ENCODE results near the gene NME7. TPM values are rescaled to one million over a fixed set of nuclear protein-coding genes. Genes with fewer than 3 reads are reported as not detected.

NME7 gene
- total RNA-seq, 1 donor from 2014 or later: 15.0 TPM

DNA sequence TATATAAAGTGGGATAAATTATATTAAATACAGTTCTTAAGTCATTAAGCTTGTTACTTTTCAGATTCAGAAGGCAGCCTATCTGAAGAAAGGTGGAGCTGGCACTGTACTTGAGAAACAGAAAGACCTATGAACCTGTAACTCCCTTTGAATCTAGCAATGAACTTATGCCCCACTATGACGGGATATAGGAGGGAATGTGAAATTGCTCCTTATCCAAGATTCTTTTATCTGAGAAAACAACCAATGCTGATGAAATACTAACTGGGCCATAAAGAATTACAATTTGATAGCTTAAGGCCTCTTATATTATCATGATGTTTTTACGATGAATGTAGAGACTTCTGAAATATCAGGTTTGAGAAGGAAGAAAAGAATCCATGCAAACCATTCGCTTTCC lies 211.0 kb downstream of the NME7 start:
- no peak for DNase-seq (ENCODE audit: low read depth in 2 of 2)

DNA sequence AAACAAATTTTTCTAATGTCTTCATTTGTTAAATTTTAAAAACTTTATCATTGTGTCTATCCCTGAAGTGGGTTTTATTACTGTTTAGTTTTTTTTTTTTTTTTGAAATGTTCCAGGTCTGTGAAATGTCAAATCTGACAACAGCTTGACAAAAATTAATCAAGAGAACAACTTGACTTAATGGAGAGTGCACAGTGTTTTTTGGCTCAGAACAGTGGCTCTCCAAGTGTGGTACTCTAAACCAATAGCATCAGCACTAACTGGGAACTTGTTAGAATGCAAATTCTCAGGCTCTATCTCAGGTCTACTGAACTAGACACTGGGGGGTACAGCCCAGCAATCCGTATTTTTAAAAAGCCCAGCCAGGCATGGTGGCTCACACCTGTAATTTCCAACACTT lies 211.9 kb downstream of the NME7 start:
- no peak for DNase-seq (ENCODE audit: low read depth in 2 of 2)

DNA sequence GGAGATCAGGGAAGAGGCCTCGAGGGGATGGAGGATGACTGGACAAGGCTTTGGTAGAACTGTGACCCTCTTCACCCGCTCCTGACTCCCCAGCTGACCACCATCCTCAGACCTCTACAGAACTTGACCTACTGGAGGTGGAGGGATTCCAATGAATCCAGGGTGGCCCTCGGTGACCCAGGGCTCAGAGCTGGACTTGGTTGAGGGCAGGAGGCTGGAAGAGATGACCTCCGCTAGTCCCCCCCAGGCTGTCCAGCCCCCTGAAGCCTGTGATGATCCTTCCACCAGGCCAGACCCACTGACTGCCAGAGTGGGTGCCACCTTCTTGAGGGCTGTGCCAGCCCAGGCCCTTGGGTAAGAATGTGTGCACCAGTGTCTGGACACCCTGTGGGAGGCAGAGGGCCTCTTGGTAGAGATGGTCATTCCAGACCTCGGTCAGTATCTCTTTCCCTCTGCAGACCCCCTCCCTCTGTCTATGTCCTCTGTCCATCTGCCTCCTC lies 216.2 kb downstream of the NME7 start:
- DNase-seq (ENCODE audit: low read depth in 2 of 2): no peak

DNA sequence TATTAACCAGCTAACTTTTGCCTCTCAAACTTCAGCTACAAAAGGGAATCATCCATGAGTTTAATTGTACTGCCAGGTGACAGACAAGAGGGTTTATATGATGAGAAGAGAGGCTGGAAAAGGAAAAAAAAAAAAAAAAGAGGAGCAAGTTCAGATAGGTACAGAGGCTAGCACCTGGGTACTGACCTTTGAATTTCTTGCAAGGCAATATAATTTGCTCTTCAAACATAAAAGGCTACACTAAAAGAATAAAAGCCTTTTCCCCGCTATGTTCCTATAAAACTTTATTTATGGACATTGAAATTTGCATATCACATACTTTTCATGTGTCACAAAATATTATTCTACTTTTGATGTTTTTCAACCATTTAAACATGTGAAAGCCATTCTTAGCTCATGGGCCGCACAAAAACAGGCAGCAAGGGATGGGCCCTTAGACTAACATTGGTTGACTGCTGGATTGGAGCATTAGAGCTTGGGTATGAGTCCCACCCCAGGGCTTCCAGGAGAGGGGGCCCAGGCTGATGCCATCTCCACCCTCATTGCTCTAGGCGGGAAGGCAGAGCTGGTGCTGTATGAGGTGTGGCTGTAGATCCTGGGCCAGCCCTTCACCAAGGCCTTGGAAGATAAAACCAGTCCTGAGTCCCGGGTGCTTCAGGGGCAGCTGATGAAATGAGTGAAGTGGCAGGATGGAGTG lies 216.8 kb downstream of the NME7 start:
- DNase-seq (ENCODE audit: low read depth in 2 of 2): no peak

DNA sequence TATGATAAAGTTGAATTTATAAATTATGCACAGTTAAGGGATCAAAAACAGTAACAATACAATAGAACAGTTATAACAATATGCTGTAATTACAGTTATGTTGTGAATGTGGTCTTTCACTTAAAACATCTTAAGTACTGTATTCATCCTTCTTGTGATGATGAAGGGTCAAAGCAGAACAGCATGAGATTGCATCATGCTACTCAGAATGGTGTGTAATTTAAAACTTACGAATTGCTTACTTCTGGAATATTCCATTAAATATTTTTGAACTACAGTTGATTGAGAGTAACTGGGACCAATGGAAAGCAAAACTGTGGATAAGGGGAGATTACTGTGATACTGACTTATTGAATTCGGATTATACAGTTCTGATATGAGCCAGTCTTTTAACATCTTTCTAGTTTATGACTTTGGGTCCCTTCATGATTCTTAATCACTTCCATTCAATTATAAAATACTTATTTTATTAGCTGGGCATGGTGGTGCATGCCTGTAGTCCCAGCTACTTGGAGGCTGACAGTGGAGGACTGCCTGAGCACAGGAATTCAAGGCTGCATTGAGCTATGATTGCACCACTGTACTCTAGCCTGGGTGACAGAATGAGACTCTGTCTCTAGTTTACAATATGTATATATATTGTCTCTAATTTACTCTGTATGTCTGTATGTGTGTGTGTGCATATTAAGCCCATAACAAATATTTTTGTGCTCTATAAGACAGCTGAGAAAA lies 217.9 kb downstream of the NME7 start:
- DNase-seq (ENCODE audit: low read depth in 2 of 2): no peak

DNA sequence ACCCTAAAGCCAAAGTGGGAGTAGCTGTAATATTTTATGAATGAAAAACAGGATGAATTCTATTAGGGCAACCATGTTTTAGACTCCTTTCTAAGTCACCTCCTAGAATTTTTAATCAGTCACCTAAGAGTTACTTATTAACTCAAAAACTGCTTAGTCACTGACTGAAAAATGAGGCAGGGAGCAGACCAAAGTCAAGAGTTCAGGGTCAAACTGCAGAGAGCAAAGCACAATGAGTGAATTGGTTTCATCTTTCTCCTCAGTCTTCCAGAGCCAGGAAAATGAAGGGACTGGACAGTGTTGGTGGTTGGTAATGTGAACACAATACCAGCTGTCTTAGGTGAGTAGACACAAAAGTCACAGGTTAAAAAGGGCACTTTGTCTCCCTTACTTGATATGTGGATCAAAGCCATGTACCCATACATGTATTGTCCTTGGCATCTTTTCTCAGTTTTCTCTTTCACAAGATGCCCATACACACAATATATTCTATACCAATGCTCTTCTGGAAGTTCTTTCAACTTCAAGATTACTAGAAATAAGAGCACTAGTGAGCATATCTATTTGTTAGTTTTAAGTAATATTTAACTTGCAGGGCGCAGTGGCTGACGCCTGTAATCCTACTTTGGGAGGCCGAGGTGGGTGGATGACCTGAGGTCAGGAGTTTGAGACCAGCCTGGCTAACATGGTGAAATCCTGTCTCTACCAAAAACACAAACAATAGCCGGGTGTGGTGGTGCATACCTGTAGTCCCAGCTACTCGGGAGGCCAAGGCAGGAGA lies 218.9 kb downstream of the NME7 start:
- no peak for DNase-seq (ENCODE audit: low read depth in 2 of 2)

DNA sequence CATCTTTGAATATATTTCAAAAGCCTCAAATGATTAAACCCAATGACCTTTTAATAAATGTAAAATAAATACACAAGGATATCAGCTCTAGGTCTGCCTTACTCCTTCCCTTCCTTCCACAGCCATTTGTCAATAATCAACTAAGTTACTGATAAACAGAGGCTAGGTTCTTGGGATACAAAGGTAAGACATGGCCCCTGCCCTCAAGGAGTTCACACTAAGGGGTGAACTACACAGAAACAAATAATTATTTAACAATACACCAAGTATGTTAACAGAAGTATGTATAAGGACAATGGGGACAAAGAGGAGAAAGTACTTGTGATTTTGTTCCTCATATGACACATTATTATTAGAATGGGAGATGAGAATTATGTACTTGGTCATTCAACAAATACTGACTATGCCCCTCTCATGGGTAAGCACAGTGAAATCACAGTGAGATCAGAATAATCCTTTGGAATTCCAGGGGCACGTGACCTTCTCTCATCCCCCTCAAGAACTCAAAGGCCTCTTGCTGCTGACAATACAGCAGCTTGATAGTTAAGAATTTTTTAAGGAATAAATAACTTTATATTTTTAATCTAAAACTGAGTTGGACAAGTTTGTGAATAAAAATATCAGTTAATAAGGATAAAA lies 220.9 kb downstream of the NME7 start:
- DNase-seq (ENCODE audit: low read depth in 2 of 2): no peak

DNA sequence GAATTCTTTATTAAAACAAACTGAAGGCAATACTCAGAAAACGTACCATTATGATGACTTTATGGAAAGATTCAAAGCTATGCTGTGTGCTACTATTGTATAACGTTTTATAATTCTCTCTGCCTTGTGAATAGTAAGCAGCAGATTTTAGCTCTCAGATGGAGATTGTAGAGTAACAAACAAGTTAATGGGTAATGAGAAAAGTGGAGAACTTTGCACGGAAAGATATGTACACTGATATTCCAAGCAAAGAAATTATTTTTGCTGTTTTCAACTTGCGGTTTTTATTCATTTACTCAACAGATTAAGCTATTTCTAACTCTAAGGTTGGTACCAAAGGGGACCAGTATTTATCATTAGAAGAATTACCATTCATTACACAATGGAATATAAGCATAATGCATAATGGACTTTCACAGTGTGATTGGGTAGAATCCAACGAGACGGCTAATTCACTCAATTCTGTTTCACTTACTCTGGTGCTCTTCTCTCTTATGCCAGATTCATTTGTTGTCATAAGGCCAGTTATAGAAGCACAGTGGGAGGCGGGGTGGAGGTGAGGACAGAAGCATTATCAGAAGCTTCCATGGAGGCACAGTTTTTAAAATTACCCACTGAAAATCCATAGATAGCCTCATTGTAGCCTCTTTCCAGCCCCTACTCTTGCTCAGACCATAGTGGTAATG lies 222.5 kb downstream of the NME7 start:
- no peak for DNase-seq (ENCODE audit: low read depth in 2 of 2)

DNA sequence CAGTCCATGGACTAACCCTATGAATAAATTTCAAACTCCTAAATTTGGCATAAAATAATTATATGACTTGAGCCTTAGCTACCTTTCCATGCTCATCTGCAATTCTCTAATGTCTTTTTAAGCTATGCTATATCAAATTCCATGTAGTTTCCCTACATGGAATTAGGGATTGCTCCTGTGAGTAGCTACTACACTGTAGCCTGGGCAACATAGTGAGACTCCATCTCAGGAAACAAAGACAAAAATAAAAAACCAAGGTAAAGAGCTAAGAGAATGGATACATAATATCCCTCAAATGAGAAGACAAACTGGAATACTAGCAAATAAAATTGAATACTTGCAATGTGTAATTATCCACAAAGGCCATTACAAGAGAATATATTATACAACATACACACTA lies 223.6 kb downstream of the NME7 start:
- no peak for DNase-seq (ENCODE audit: low read depth in 2 of 2)

DNA sequence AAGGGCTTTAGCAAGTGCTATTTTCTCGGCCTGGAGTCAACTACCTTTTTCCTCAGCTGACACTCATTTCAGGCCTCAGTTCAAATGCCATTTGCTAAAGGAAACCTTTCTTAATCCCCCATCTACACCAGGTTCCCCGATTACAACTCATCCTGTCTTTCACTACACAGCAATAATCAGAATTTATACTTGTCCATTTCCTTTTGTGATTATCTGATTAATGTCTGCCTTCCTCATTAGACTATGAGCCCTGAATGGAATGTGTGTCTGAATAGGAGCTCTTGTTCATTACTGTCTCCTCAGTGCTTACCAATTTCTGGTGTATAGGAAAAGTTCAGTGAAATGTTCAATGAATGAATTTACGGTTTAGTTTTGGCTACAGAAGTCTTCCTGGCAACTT lies 224.3 kb downstream of the NME7 start:
- DNase-seq (ENCODE audit: low read depth in 2 of 2): no peak

DNA sequence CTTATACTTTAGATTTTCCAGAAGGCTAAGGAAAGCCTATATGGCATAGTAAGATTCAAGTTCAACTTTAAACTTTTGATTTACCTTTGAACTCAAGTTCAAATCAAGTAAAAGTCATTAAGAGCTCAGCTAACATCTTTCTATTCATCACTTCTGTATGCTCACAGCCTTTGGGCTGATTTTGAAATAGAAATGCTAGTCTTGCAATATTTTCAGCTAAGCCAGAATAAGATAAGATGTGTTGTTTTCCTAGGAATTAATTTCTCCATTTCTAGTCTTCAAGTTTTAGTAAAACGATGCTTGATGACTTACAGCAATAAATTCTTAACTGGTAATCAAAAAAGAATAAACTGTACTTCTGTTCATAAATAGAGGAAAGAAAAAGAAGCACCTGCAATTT lies 225.5 kb downstream of the NME7 start:
- no peak for DNase-seq (ENCODE audit: low read depth in 2 of 2)

DNA sequence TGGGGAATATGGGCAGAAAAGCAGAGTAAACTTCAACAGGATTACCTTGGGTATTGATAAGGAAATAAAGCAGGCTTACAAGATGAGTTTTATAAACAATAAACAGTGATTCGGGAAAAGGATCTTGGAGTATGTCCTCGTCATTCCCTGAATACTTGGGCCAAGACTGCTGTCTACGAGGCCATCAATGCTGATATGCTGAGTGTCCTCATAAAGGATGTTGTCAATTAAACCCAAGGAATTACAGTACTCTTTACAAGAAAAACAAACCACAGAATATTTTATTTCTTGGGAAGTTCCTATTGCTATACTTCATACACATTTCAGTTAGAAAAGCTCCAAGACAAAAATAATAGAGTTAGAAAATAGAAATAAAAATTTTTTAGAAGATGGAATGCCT lies 226.2 kb downstream of the NME7 start:
- DNase-seq (ENCODE audit: low read depth in 2 of 2): no peak

DNA sequence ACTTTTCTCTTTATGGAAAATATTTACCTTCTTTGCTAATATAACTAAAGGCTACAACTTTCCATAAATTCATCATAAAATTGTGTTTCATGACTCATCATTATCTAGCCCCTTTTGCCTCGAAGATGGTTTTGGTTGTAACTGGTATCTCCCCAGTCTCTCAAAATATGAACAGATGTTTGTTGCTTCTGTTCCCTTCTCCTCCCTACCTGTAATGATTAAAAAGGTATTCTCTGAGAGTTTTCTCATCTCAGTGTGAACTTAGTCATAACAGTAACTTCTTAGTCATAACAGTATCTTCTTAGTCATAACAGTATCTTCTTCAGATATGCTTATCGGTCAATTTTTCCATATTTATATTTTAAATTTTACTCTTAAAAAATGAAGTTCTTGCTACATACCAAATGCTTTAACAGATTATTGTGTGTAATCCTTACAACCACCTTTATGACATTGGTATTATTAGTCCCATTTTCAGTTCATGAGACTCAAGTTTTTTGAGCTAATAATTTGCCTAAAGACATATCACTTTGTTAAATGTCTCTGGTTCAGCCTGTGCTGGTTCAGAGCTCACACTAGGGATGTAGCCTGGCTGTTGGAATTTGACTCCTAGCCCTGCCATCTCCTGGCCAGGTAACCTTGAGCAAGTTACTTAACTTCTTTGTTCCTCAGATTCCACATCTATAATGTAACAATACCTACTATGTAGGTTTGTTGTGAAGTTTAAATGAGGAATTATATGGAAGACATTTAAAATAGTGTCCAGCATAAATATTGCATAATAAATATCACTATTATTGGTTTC lies 228.5 kb downstream of the NME7 start:
- no peak for DNase-seq (ENCODE audit: low read depth in 2 of 2)

DNA sequence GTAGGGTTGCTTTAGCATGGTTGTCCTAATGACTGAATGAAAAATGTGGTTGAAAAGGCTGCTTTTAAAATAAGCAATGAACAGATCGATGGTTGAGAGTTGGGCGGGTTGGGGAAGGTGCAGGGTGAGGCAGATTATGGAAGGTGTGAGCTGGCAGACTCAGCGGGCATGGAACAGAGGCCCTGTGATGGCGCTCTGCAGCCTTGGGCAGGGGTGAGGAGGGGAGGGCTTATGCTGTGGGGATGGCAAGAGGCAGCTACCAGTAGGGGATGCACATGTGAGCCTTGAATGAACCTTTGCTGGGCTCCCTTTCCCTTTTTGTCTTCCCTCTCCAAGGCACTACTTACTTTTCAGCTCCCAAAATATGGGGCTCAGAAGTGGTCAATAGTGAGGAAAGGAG lies 230.2 kb downstream of the NME7 start:
- DNase-seq (ENCODE audit: low read depth in 2 of 2): no peak

DNA sequence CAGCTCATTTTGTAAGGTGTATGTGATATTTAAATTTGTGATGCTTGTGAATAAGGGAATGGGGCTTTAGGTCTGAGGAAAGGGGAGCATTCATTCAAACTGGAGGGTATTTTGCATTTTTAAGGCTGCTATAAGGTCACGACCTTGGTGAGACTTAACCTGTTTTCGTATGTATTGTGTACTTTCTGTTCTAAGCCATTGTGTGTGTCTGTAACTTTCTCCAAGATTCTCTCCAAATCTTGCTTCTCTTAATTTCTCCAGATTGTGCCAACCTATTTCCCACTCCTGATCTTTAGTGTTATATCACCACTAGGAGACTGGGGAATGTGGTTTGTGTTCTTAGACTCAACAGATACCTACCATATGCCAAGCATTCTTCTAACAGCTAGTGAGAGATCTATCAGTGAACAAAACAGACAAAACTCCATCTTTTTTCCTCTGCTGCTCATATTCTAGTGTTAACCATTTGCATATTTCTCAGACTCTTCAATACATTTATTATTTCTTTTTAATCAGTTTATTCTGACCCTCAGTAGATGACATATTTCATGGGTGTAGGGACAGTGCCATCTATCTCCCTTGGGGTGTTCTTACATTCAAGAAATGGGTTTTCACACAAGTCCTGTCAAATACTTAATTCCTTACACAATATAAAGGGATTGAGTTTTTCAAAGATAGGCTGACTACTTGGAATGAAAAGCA lies 233.6 kb downstream of the NME7 start:
- DNase-seq (ENCODE audit: low read depth in 2 of 2): peak in 1 of 2 donors; percentile 22

DNA sequence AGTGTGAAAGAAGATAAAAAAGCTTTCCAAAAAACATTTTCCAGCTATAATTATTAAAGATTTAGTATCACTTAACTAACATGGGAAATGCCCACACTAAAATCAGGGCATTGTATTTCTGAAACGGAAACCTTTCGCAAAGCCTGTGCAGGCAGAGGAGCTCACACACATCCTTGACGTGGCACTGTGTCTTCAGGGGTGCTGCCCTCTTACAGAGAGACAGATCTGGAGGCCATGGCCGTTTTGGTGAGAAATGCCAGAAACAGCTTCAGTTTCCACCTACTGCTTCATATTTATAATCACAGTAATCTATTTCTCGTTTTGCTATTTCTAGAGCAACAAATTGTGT lies 234.4 kb downstream of the NME7 start:
- no peak for DNase-seq (ENCODE audit: low read depth in 2 of 2)

DNA sequence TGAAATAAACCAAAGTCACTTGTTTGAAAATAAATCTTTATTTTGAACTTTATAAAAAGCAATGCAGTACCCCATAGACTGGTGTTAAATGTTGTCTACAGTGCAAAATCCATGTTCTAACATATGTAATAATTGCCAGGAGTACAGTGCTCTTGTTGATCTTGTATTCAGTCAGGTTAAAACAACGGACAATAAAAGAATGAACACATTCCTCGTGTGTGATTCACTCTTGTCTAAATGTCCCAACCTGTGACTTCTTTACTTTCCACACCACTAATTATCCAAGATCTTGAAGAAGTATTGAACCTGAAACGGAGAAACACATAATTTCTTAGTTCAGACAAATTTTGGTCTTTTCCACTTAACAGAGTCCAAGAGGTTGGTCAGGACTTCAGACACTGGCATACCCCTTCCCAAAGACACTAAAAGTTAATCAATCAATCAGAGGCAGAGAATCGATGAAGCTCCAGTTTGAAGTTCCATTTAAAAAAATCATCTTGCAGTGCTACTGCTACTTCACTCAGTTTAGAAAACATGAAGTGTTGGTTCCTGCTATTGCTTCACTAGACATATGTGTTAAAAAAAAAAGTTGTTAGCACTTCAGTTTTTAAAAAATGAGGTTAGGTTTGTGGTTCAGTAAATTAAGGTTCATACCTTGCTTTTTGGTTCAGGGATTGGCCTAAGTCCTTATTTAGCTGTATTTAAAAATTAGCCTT lies 234.9 kb downstream of the NME7 start:
- peak in 1 of 2 donors; percentile 26 for DNase-seq (ENCODE audit: low read depth in 2 of 2)

DNA sequence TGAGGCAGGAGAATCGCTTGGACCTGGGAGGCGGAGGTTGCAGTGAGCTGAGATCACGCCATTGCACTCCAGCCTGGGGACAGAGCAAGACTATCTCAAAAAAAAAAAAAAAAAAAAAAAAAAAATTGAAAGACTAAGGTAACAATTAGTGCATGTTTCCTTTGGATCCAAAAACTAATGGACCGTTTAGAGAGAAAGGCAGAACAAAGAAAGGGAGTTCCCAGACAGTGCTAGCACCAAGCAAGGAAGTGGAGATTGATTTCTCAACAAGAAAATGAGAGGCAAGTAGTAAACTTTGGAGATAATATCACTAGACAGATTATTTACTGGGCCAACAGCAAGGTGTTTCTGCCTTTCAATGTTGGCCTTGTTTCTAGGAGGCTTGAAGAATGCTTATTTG lies 236.9 kb downstream of the NME7 start:
- DNase-seq (ENCODE audit: low read depth in 2 of 2): no peak

DNA sequence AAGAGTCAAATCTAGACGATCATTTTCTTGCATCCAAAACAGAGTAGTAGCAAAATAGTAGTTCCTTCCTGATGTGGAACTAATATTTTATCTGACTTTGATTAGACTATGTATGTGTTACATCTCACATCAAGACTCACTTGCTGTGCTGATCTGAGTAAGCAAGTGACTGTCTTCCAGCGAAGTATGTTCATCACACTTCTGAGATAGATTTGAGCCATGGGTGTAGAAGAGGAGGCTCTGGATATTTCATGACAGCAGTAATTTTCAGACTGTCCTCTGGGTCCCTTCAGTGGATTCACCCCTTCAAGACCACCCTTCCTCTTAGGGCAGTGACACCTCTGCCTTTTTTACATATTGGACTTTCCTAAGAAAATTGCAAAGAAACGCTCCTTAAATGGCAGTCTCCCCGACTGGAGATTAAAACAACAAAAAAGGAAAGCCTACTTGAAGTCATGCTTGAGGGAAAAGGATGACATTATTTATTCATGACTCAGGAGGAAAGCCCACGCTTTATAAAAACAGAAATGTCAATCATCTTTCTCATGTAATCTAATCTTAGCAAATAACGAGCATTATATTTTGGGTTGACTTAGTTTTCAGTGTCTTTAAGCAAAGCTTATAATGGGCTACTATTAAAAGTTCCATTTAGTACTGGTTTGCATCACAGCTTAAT lies 238.3 kb downstream of the NME7 start:
- DNase-seq (ENCODE audit: low read depth in 2 of 2): peak in 1 of 2 donors; percentile 39
